Stimulated activated CD4-positive, alpha-beta T cell treated with anti-CD3 and anti-CD28 coated beads, Interleukin-15, amount 100 ng/mL, for 1 hour (primary cell): ENCODE measurements around the gene USP8.
"Not testable (repeated sequence)": the region's sequence is repeated elsewhere in the genome, so short reads cannot be mapped to it uniquely, and the experiment has no call there.

Source experiments
- DNase-seq, 2 donors: peaks; one replicate each; pipeline ENCODE4 v3.0.0-alpha.2; 2020; ENCODE audit warnings: low read depth in 1 of 2, low spot score in 1 of 2

The USP8 gene

GRCh38 chr15:50438251-50438650, 14.0 kb downstream of the USP8 start:
- DNase-seq = no peak

GRCh38 chr15:50440932-50441331, 16.7 kb downstream of the USP8 start:
- no peak for DNase-seq

GRCh38 chr15:50452927-50453326, 28.7 kb downstream of the USP8 start:
- no peak for DNase-seq

GRCh38 chr15:50458348-50459112, 34.3 kb downstream of the USP8 start:
- no peak for DNase-seq

GRCh38 chr15:50463423-50464358, 39.5 kb downstream of the USP8 start:
- DNase-seq = no peak

GRCh38 chr15:50471072-50471471, 46.9 kb downstream of the USP8 start:
- DNase-seq = no peak

- DNase-seq = no peak
These were observed 51.9 kb downstream of the USP8 start for GRCh38 chr15:50476143-50476542.

GRCh38 chr15:50484781-50485180, 60.6 kb downstream of the USP8 start:
- DNase-seq = no peak

- DNase-seq = no peak
These were observed 61.2 kb downstream of the USP8 start for GRCh38 chr15:50485389-50485788.

- no peak for DNase-seq
These were observed 63.1 kb downstream of the USP8 start for GRCh38 chr15:50487287-50487686.

- DNase-seq = no peak
These were observed 69.4 kb downstream of the USP8 start for GRCh38 chr15:50493625-50494024.

- not testable (repeated sequence) for DNase-seq
These were observed 70.3 kb downstream of the USP8 start for GRCh38 chr15:50494547-50494946.

- DNase-seq = no peak
These were observed 72.5 kb downstream of the USP8 start for GRCh38 chr15:50496692-50497091.

GRCh38 chr15:50500352-50500751, 76.1 kb downstream of the USP8 start:
- DNase-seq = no peak

GRCh38 chr15:50501815-50502214, 77.6 kb downstream of the USP8 start:
- no peak for DNase-seq

GRCh38 chr15:50503144-50503543, 78.9 kb downstream of the USP8 start:
- DNase-seq = no peak

GRCh38 chr15:50505656-50506055, 81.5 kb downstream of the USP8 start:
- DNase-seq = not testable (repeated sequence)

GRCh38 chr15:50506121-50506520, 81.9 kb downstream of the USP8 start:
- DNase-seq = no peak

GRCh38 chr15:50513001-50513400, 88.8 kb downstream of the USP8 start:
- no peak for DNase-seq

- DNase-seq = no peak
These were observed 95.7 kb downstream of the USP8 start for GRCh38 chr15:50519740-50520425.

GRCh38 chr15:50523851-50524251, 99.6 kb downstream of the USP8 start:
- DNase-seq = no peak

- DNase-seq = no peak
These were observed 107.0 kb downstream of the USP8 start for GRCh38 chr15:50531163-50531562.
